SK-N-SH treated with all-trans-retinoic acid at 6 μM for 48 hours (cell line): ENCODE results near the gene KRT81.

Experiments
- ATAC-seq: fragments of 200-7000 bp; cut with Tn5 transposase; 3 replicates; pipeline ENCODE4 v1.9.1; 2020; ENCODE audit warnings: mild to moderate bottlenecking, moderate library complexity
- ARNTL ChIP-seq: fragments of 450-650 bp; formaldehyde crosslinking; IDR thresholded peaks from 2 replicates; pipeline ENCODE4 v1.5.0; 2020; ENCODE audit warnings: low read depth, mild to moderate bottlenecking, moderate library complexity, borderline replicate concordance
- BACH2 ChIP-seq: fragments of 250-450 bp; sonication (Bioruptor Pico); IDR thresholded peaks from 2 replicates; pipeline ENCODE4 v1.9.0; 2021; ENCODE audit warnings: mild to moderate bottlenecking, borderline replicate concordance
- CSDC2 ChIP-seq: fragments of 250-450 bp; sonication (Bioruptor Pico); IDR thresholded peaks from 2 replicates; pipeline ENCODE4 v1.5.0; 2020; ENCODE audit warnings: mild to moderate bottlenecking, moderate library complexity
- ESRRG ChIP-seq: fragments of 250-450 bp; sonication (Bioruptor Pico); IDR thresholded peaks from 2 replicates; pipeline ENCODE4 v1.6.1; 2021; ENCODE audit warnings: mild to moderate bottlenecking
- GLIS3 ChIP-seq: fragments of 250-450 bp; sonication (Bioruptor Pico); IDR thresholded peaks from 2 replicates; pipeline ENCODE4 v1.5.0; 2020; ENCODE audit warnings: mild to moderate bottlenecking, moderate library complexity
- ISL1 ChIP-seq: fragments of 250-450 bp; sonication (Bioruptor Pico); IDR thresholded peaks from 2 replicates; pipeline ENCODE4 v2.1.2; 2022; ENCODE audit warnings: mild to moderate bottlenecking, moderate library complexity
- PPARA ChIP-seq: fragments of 250-450 bp; sonication (Bioruptor Pico); IDR thresholded peaks from 2 replicates; pipeline ENCODE4 v1.5.0; 2020; ENCODE audit warnings: mild to moderate bottlenecking, borderline replicate concordance
- RARB ChIP-seq: fragments of 250-450 bp; sonication (Bioruptor Pico); IDR thresholded peaks from 2 replicates; pipeline ENCODE4 v1.8.0; 2021; ENCODE audit warnings: mild to moderate bottlenecking, moderate library complexity
- SNAI2 ChIP-seq: fragments of 250-450 bp; sonication (Bioruptor Pico); IDR thresholded peaks from 2 replicates; pipeline ENCODE4 v1.5.0; 2020; ENCODE audit warnings: mild to moderate bottlenecking, moderate library complexity
- TCF4 ChIP-seq: fragments of 250-450 bp; sonication (Bioruptor Pico); IDR thresholded peaks from 2 replicates; pipeline ENCODE4 v1.8.0; 2021; ENCODE audit warnings: mild to moderate bottlenecking, moderate library complexity, borderline replicate concordance
- TOX ChIP-seq: fragments of 250-450 bp; sonication (Bioruptor Pico); IDR thresholded peaks from 2 replicates; pipeline ENCODE4 v1.8.0; 2021; ENCODE audit warnings: mild to moderate bottlenecking, moderate library complexity, borderline replicate concordance
- ZC3H10 ChIP-seq: fragments of 250-450 bp; sonication (Bioruptor Pico); IDR thresholded peaks from 2 replicates; pipeline ENCODE4 v1.5.1; 2021; ENCODE audit warnings: mild to moderate bottlenecking, moderate library complexity
- ZFP3 ChIP-seq: fragments of 250-450 bp; sonication (Bioruptor Pico); IDR thresholded peaks from 2 replicates; pipeline ENCODE4 v1.5.0; 2020; ENCODE audit warnings: mild to moderate bottlenecking, moderate library complexity
- ZNF565 ChIP-seq: fragments of 450-650 bp; formaldehyde crosslinking; conservative IDR thresholded peaks from 2 replicates; pipeline ENCODE4 v1.5.0; 2020; ENCODE audit warnings: low read depth, mild to moderate bottlenecking, moderate library complexity
- ZNF70 ChIP-seq: fragments of 450-650 bp; formaldehyde crosslinking; IDR thresholded peaks from 2 replicates; pipeline ENCODE4 v1.5.0; 2020; ENCODE audit warnings: mild to moderate bottlenecking, moderate library complexity
- TF ChIP-seq, protein P1 (sequence below): fragments of 250-450 bp; sonication (Bioruptor Pico); IDR thresholded peaks from 2 replicates; pipeline ENCODE4 v1.5.0; 2020; ENCODE audit warnings: mild to moderate bottlenecking, moderate library complexity
- TF ChIP-seq, protein P2 (sequence below): fragments of 250-450 bp; sonication (Bioruptor Pico); IDR thresholded peaks from 2 replicates; pipeline ENCODE4 v1.8.0; 2020; ENCODE audit warnings: mild to moderate bottlenecking, moderate library complexity, borderline replicate concordance
- TF ChIP-seq, protein P3 (sequence below): fragments of 250-450 bp; sonication (Bioruptor Pico); IDR thresholded peaks from 2 replicates; pipeline ENCODE4 v1.5.1; 2021; ENCODE audit warnings: mild to moderate bottlenecking, moderate library complexity

KRT81 gene

DNA sequence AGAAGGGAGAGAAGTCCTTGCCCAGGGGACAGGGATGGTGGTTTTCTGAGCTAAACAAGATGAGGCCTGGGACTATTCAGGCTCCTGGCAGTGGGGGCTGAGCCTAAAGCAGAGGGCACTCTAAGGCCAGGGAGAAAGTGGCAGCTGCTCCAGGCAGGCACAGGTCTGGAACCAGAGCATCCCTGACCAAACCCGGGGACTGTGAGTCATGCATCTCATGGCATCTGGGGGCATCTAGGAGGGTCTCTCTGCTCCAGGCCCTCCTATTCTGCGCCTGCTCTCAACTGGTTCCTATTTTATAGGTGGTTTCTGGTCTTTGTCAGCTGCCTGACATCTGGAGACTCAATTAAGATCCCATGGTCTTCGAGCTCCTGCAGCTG is 46.7 kb downstream of the KRT81 start:
- TF ChIP-seq, protein P1, sequence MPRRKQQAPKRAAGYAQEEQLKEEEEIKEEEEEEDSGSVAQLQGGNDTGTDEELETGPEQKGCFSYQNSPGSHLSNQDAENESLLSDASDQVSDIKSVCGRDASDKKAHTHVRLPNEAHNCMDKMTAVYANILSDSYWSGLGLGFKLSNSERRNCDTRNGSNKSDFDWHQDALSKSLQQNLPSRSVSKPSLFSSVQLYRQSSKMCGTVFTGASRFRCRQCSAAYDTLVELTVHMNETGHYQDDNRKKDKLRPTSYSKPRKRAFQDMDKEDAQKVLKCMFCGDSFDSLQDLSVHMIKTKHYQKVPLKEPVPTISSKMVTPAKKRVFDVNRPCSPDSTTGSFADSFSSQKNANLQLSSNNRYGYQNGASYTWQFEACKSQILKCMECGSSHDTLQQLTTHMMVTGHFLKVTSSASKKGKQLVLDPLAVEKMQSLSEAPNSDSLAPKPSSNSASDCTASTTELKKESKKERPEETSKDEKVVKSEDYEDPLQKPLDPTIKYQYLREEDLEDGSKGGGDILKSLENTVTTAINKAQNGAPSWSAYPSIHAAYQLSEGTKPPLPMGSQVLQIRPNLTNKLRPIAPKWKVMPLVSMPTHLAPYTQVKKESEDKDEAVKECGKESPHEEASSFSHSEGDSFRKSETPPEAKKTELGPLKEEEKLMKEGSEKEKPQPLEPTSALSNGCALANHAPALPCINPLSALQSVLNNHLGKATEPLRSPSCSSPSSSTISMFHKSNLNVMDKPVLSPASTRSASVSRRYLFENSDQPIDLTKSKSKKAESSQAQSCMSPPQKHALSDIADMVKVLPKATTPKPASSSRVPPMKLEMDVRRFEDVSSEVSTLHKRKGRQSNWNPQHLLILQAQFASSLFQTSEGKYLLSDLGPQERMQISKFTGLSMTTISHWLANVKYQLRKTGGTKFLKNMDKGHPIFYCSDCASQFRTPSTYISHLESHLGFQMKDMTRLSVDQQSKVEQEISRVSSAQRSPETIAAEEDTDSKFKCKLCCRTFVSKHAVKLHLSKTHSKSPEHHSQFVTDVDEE, result peak; percentile 25; the same call in 1 of the 2 replicates
- no peak for TF ChIP-seq BACH2 (CRISPR knock-in tag)
- TF ChIP-seq, protein P2, sequence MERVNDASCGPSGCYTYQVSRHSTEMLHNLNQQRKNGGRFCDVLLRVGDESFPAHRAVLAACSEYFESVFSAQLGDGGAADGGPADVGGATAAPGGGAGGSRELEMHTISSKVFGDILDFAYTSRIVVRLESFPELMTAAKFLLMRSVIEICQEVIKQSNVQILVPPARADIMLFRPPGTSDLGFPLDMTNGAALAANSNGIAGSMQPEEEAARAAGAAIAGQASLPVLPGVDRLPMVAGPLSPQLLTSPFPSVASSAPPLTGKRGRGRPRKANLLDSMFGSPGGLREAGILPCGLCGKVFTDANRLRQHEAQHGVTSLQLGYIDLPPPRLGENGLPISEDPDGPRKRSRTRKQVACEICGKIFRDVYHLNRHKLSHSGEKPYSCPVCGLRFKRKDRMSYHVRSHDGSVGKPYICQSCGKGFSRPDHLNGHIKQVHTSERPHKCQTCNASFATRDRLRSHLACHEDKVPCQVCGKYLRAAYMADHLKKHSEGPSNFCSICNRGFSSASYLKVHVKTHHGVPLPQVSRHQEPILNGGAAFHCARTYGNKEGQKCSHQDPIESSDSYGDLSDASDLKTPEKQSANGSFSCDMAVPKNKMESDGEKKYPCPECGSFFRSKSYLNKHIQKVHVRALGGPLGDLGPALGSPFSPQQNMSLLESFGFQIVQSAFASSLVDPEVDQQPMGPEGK (CRISPR knock-in tag), result no peak
- no peak for TF ChIP-seq TOX (CRISPR knock-in tag)
- TF ChIP-seq TCF4 (CRISPR knock-in tag), result peak; percentile 22; the same call in 1 of the 2 replicates
- TF ChIP-seq, all 23 proteins: peak for 2
- ATAC-seq, result peak; percentile 59

DNA sequence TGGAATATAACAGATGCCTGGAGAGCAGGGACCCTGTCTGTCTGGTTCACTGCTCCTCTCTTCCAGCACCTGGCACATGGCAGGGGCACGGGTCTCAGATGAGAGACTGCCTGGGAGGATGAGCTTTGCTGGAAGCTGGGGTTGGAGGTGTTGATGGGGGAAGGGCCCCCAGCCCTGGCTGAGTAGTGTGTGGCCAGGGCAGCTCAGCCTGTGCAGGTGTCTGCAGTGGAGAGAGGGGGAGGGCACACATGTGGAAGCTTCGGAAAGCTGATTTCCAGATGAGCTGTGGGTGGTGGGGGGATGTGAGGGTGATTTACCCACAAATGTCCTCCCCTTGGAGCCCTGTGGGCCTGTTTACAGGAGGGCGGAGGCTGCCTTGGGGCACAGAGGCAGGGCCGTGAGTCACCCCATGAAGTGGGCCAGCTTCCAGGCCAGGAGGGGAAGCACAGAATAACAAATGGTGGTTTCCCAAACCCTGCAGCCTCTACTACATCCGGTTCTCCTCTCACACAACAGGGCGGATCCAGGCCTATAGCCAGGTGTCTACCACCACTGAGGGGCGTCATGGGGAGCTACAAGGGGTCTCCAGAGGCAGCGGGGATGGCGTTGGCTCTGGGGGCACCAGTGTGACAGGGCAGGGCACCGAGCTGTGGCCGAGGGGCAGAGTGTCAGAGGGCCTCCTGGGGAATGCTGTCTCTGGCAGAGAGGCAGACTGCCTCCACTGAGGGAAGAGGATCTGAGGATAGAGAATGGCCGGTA is 47.3 kb downstream of the KRT81 start:
- ATAC-seq, result peak; percentile 92
- TF ChIP-seq CSDC2 (CRISPR knock-in tag) (no peak), ZFP3 (CRISPR knock-in tag) (peak; percentile 43; the same call in 1 of the 2 replicates)

DNA sequence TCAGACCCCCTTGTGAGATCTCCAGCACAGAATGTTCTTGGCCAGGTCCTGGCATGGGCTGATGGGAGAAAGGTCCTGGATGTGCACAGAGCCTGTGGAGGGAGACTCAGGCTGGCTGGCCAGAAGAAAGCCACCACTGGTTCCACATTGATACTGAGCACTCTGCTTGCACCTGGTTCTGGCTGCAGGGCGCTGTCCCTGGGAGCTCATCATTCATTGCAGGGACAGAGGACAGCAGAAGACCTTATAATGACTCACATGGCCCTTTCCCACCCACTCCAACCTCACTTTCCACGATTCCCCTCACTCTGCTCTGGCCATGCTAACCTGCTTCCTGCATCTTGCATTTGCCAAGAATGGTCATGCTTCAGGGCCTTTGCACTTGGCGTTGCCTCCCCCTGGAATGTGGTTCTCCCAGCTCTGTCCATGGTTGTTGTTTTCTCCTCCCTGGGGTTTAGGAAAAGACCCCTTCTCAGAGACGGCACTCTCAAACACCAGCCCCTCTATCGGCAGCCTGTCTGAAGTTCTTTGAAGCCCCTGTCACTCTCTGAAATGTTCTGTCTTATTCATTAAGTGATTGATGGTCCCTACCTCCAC is 48.0 kb downstream of the KRT81 start:
- TF ChIP-seq, protein P1, result no peak
- TF ChIP-seq TOX (CRISPR knock-in tag), result no peak
- no peak for TF ChIP-seq SNAI2 (CRISPR knock-in tag)
- no peak for TF ChIP-seq ESRRG (CRISPR knock-in tag)
- TF ChIP-seq PPARA, result no peak
- TF ChIP-seq RARB (CRISPR knock-in tag), result no peak
- no peak for TF ChIP-seq ISL1 (CRISPR knock-in tag)
- no peak for TF ChIP-seq ZNF70 (CRISPR knock-in tag)
- 0 out of 3 replicates have a peak, but pooled peaks have one; percentile 4 for ATAC-seq

DNA sequence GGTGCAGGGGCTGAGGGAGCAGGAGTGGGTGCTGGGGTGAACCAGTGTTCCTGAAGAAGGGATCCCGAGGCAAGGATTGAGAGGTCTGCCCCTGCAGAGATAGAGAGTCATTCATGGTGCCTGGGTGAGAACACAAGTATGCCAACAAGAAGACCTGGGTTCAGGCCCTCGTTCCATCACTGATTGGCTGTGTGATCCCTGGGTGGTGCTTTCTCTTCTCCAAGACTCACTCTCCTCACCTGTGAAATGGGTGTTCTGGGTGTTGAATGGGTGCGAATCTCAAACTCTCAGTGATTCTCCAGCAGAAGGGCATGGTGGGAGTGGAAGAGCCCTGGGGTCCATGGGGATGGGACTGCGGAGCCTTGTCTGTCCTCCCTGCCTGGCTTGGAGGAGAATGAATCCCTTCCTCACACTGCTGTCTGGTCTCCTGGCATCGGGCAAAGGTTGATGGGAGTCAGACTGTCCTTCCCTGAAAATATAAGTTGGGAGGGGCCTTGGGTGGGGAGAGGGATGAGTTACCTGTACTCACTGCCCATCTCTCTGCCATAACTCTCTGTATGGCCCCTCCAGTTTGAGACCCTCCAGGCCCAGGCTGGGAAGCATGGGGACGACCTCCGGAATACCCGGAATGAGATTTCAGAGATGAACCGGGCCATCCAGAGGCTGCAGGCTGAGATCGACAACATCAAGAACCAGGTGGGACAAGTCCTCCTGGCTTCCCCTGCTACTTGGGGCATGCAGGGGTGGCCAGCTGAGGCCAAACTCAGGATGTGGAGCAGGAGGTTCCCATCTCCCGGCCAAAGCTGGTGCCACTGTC is 48.7 kb downstream of the KRT81 start:
- no peak for ATAC-seq
- TF ChIP-seq TCF4 (CRISPR knock-in tag), result no peak
- TF ChIP-seq, protein P1, result no peak
- no peak for TF ChIP-seq SNAI2 (CRISPR knock-in tag)
- TF ChIP-seq, protein P2 (CRISPR knock-in tag), result no peak
- TF ChIP-seq ZC3H10 (CRISPR knock-in tag), result no peak
- TF ChIP-seq, protein P3, sequence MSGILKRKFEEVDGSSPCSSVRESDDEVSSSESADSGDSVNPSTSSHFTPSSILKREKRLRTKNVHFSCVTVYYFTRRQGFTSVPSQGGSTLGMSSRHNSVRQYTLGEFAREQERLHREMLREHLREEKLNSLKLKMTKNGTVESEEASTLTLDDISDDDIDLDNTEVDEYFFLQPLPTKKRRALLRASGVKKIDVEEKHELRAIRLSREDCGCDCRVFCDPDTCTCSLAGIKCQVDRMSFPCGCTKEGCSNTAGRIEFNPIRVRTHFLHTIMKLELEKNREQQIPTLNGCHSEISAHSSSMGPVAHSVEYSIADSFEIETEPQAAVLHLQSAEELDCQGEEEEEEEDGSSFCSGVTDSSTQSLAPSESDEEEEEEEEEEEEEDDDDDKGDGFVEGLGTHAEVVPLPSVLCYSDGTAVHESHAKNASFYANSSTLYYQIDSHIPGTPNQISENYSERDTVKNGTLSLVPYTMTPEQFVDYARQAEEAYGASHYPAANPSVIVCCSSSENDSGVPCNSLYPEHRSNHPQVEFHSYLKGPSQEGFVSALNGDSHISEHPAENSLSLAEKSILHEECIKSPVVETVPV (CRISPR knock-in tag), result no peak
- TF ChIP-seq ARNTL, result no peak
- no peak for TF ChIP-seq GLIS3
- no peak for TF ChIP-seq TOX (CRISPR knock-in tag)
- no peak for TF ChIP-seq ESRRG (CRISPR knock-in tag)
- TF ChIP-seq ZFP3 (CRISPR knock-in tag), result no peak
- no peak for TF ChIP-seq ZNF70 (CRISPR knock-in tag)
- no peak for TF ChIP-seq BACH2 (CRISPR knock-in tag)
- no peak for TF ChIP-seq ZNF565 (CRISPR knock-in tag)
